H1 (cell line): Measurements from ENCODE around the gene SYNE4. TPM values are rescaled to one million over a fixed set of nuclear protein-coding genes. Genes with fewer than 3 reads are reported as not detected.

Source experiments
- CTBP2 ChIP-seq: IDR thresholded peaks from 2 replicates; pipeline ENCODE4 v1.7.0; 2011; ENCODE audit warnings: borderline replicate concordance, mild to moderate bottlenecking, moderate library complexity, mixed read lengths, low read length; ENCODE audit not compliant: insufficient read depth, insufficient read length
- MAFK ChIP-seq: IDR thresholded peaks from 2 replicates; pipeline ENCODE4 v1.6.1; 2012; ENCODE audit warnings: low read depth, mild to moderate bottlenecking, improper control_type of control experiment, low read length
- MAX ChIP-seq: IDR thresholded peaks from 2 replicates; pipeline ENCODE4 v1.6.1; 2012; ENCODE audit warnings: inconsistent platforms
- SAP30 ChIP-seq: fragments of 300-600 bp; sonication (generic); IDR thresholded peaks from 2 replicates; pipeline ENCODE4 v1.7.1; 2012; ENCODE audit warnings: low read length, moderate library complexity, mild to moderate bottlenecking, inconsistent platforms; ENCODE audit not compliant: insufficient read depth, insufficient replicate concordance
- SIX5 ChIP-seq: IDR thresholded peaks from 2 replicates; pipeline ENCODE4 v1.6.1; 2011; ENCODE audit warnings: mild to moderate bottlenecking, low read depth, low read length
- ZNF274 ChIP-seq: IDR thresholded peaks from 2 replicates; pipeline ENCODE4 v1.7.0; 2012; ENCODE audit warnings: low read length, borderline replicate concordance; ENCODE audit errors: extremely low read depth
- polyA plus RNA-seq, 7 experiments: library from polyadenylated mRNA; depleted of rRNA in 3 of 7; stranded (reverse) in 5 of 7; unstranded in 2 of 7; fragments of >200 nt in 5 of 7; fragments of 200-250 nt in 2 of 7; gene quantifications; 1 replicate in 5 of 7; 2 replicates in 1 of 7; 4 replicates in 1 of 7; pipeline versions ENCODE4 v1.2.1 to v1.2.3, GENCODE V29; 2011 to 2013; ENCODE audit warnings: missing spikeins in 2 of 7, mixed read lengths in 2 of 7
- total RNA-seq: library from RNA; stranded (reverse); fragmentation: NEBNext Ultra II Directional; extraction: Animal tissue kit (Norgen Biotek cat#: 25700); gene quantifications from 2 replicates; pipeline ENCODE4 v1.2.1, GENCODE V29; 2021

SYNE4 gene
- total and polyA plus RNA-seq, 2 of the 8 experiments (the other 6 are each of a cell fraction or from before 2014, with no cell fraction given): 20.8 to 22.6 TPM

GRCh38 chr19:36054119-36054732 is 45.6 kb upstream of the SYNE4 start, which contains the start of gene THAP8 (continued):
- TF ChIP-seq SIX5 (no peak), SAP30 (no peak), ZNF274 (no peak), MAFK (no peak), MAX (peak; percentile 95), CTBP2 (no peak)
